Body of pancreas (tissue), 4 donors: ENCODE results near the gene PCDHGB7.
"Not testable (repeated sequence)": the region's sequence is repeated elsewhere in the genome, so short reads cannot be mapped to it uniquely, and the experiment has no call there.

ENCODE experiments used
- CTCF ChIP-seq, 7 experiments: fragments of 450-650 bp in 4 of 7; fragments of 200-600 bp in 3 of 7; sonication (generic) in 3 of 7; IDR thresholded peaks; one replicate each; pipeline ENCODE4 v1.5.1; 2016 to 2019; ENCODE audit warnings: antibody characterized with exemption in 7 of 7
- POLR2A ChIP-seq, 3 donors: fragments of 450-650 bp; IDR thresholded peaks; one replicate each; pipeline ENCODE4 v1.6.1; 2016; ENCODE audit warnings: antibody characterized with exemption in 3 of 3, mild to moderate bottlenecking in 2 of 3

DNA sequence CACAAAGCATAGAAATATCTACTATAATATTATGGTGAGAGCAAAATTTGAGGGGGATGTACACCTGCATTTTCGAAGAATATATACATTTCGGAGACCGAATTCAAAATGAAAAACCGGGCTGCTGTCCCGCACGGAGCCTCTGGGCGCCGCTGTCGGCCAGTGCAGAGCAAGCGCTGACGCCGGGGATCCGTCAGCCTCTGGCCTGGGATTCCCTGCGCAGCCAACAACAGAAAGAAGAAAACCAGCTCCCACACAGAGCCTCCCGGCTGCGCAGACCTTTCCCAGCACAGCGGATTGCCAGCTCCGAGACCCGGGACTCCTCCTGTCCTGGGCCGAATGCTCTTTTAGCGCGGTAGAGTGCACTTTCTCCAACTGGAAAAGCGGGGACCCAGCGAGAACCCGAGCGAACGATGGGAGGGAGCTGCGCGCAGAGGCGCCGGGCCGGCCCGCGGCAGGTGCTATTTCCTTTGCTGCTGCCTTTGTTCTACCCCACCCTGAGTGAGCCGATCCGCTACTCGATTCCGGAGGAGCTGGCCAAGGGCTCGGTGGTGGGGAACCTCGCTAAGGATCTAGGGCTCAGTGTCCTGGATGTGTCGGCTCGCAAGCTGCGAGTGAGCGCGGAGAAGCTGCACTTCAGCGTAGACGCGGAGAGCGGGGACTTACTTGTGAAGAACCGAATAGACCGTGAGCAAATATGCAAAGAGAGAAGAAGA lies 9.5 kb upstream of the PCDHGB7 start, which contains the start of gene PCDHGB6:
- TF ChIP-seq CTCF (IDR thresholded peaks at IDR 0.05): peak in 5 of 7 experiments; percentile 37 to 55 (median 45)
- TF ChIP-seq POLR2A (IDR thresholded peaks at IDR 0.05): not testable (repeated sequence)
